GM18909 (cell line): ENCODE results near the gene RRP15.

Source experiments
- ATAC-seq: cut with Tn5 transposase; IDR thresholded peaks from one replicate; pipeline ENCODE4 v1.9.1; 2021; ENCODE audit warnings: mild to moderate bottlenecking; ENCODE audit not compliant: unreplicated experiment, poor library complexity

RRP15 gene

GRCh38 chr1:218284917-218285635 lies at the start of gene RRP15:
Gene RRP15, plus strand, starts transcription at chr1:218285293. Its CDS starts 24 bp downstream, at chr1:218285317.
- ATAC-seq = peak; percentile 100

GRCh38 chr1:218242171-218242570 lies 42.9 kb upstream of the RRP15 start:
- ATAC-seq = no peak

- ATAC-seq = no peak
Measured at GRCh38 chr1:218247339-218247738, 37.8 kb upstream of the RRP15 start.

- no peak for ATAC-seq
Measured at GRCh38 chr1:218249338-218250140, 35.6 kb upstream of the RRP15 start.

- ATAC-seq = no peak
Measured at GRCh38 chr1:218250492-218250891, 34.6 kb upstream of the RRP15 start.

- ATAC-seq = no peak
Measured at GRCh38 chr1:218254296-218254946, 30.7 kb upstream of the RRP15 start.

GRCh38 chr1:218255090-218255489 lies 30.0 kb upstream of the RRP15 start:
- ATAC-seq = no peak

- ATAC-seq = no peak
Measured at GRCh38 chr1:218257371-218257770, 27.7 kb upstream of the RRP15 start.

- no peak for ATAC-seq
Measured at GRCh38 chr1:218257971-218258370, 27.1 kb upstream of the RRP15 start.

- no peak for ATAC-seq
Measured at GRCh38 chr1:218259339-218259738, 25.8 kb upstream of the RRP15 start.

- peak; percentile 61 for ATAC-seq
Measured at GRCh38 chr1:218259800-218260199, 25.3 kb upstream of the RRP15 start.

- ATAC-seq = no peak
Measured at GRCh38 chr1:218262259-218262658, 22.8 kb upstream of the RRP15 start.

- ATAC-seq = no peak
Measured at GRCh38 chr1:218266356-218266755, 18.7 kb upstream of the RRP15 start.

- ATAC-seq = no peak
Measured at GRCh38 chr1:218272366-218272765, 12.7 kb upstream of the RRP15 start.

- ATAC-seq = no peak
Measured at GRCh38 chr1:218273762-218274479, 11.2 kb upstream of the RRP15 start.

- no peak for ATAC-seq
Measured at GRCh38 chr1:218274511-218274910, 10.6 kb upstream of the RRP15 start.

GRCh38 chr1:218275823-218276222 lies 9.3 kb upstream of the RRP15 start:
- no peak for ATAC-seq

GRCh38 chr1:218281285-218281684 lies 3.8 kb upstream of the RRP15 start:
- no peak for ATAC-seq

GRCh38 chr1:218284377-218284916 lies 646 bp upstream of the RRP15 start:
- ATAC-seq = peak; percentile 32

GRCh38 chr1:218292515-218292914 lies 7.4 kb downstream of the RRP15 start:
- no peak for ATAC-seq
